SJSA1 (cell line): ENCODE data around the gene NOP9. TPM values are rescaled to one million over a fixed set of nuclear protein-coding genes. Genes with fewer than 3 reads are reported as not detected.

ENCODE experiments used
- DNase-seq, 2 experiments: peaks; one replicate each; pipeline ENCODE4 v3.0.0-alpha.2; 2015 to 2020; ENCODE audit warnings: low spot score in 2 of 2, low read depth in 1 of 2
- H3K27ac ChIP-seq: fragments of 250-450 bp; sonication (Bioruptor Pico); 2 replicates; pipeline ENCODE4 v1.5.1; 2020; ENCODE audit warnings: mild to moderate bottlenecking, moderate library complexity
- H3K27me3 ChIP-seq: fragments of 250-450 bp; sonication (Bioruptor Pico); replicated peaks from 2 replicates; pipeline ENCODE4 v1.5.1; 2020; ENCODE audit warnings: mild to moderate bottlenecking, moderate library complexity
- H3K36me3 ChIP-seq: fragments of 250-450 bp; sonication (Bioruptor Pico); 2 replicates; pipeline ENCODE4 v1.5.1; 2020; ENCODE audit warnings: mild to moderate bottlenecking
- H3K4me1 ChIP-seq: fragments of 250-450 bp; sonication (Bioruptor Pico); replicated peaks from 2 replicates; pipeline ENCODE4 v1.6.1; 2021; ENCODE audit warnings: mild to moderate bottlenecking
- H3K4me3 ChIP-seq: fragments of 250-450 bp; sonication (Bioruptor Pico); 2 replicates; pipeline ENCODE4 v1.5.1; 2020; ENCODE audit warnings: mild to moderate bottlenecking
- H3K9me3 ChIP-seq: fragments of 250-450 bp; sonication (Bioruptor Pico); replicated peaks from 2 replicates; pipeline ENCODE4 v1.5.1; 2020; ENCODE audit warnings: mild to moderate bottlenecking
- total RNA-seq: library from RNA; depleted of rRNA; stranded (reverse); fragments of >200 nt; shearing (Covaris generic); gene quantifications from 2 replicates; pipeline ENCODE4 v1.2.3, GENCODE V29; 2014

NOP9 gene
- total RNA-seq, 1 experiment from 2014 or later: 16.2 TPM

DNA sequence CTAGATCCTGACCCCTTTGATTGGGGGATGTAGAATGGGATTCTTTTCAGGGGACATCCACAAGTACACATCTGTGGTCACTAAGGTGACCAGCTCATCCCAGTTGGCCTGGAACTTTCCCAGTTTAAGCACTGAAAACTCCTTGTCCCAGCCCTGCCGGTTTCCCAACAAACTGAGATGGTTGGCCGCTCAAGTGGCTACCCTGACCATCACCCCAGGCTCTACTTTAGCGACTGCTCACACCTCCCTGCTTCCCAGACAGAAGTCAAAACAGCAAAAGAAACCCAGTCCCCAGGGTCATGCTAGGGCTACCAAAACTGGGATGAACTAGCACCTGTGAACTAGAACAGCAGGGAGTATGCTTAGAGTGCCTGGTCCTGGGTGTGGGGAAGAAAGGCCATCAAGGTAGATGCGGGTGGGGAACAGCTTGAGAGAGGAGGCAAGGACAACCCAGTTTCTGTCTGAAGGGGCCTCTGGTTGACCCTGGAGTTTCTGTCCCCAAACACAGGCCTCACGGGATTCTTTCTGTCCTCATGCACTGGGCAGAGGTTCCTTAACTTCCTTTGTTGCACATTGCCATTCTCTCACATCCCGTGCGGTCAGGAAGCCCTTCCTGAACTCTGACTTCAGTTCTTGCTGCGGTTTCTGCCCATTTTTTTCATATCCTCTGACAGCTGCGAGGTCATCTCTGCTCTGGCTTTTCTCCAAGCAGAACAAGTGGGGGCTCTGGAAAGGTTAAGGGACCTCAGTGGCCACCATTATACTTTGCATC is 13.3 kb downstream of the NOP9 start:
- Histone ChIP-seq H3K36me3 (peaks cover 20% of the 10 kb centered on the region), H3K27ac (no peak overlapping the region), H3K4me3 (no peak overlapping the region), H3K9me3 (no peaks in the 10 kb centered on the region), H3K27me3 (no peaks in the 10 kb centered on the region), H3K4me1 (peaks cover 13% of the 10 kb centered on the region)
- DNase-seq: no peak

- Histone ChIP-seq H3K27me3 (no peaks in the 10 kb centered on the region), H3K9me3 (no peaks in the 10 kb centered on the region), H3K4me3 (no peak overlapping the region), H3K36me3 (peaks cover 12% of the 10 kb centered on the region), H3K4me1 (peaks cover 13% of the 10 kb centered on the region), H3K27ac (no peak overlapping the region)
- no peak for DNase-seq
These were observed 14.3 kb downstream of the NOP9 start for GRCh38 chr14:24313913-24314312.

DNA sequence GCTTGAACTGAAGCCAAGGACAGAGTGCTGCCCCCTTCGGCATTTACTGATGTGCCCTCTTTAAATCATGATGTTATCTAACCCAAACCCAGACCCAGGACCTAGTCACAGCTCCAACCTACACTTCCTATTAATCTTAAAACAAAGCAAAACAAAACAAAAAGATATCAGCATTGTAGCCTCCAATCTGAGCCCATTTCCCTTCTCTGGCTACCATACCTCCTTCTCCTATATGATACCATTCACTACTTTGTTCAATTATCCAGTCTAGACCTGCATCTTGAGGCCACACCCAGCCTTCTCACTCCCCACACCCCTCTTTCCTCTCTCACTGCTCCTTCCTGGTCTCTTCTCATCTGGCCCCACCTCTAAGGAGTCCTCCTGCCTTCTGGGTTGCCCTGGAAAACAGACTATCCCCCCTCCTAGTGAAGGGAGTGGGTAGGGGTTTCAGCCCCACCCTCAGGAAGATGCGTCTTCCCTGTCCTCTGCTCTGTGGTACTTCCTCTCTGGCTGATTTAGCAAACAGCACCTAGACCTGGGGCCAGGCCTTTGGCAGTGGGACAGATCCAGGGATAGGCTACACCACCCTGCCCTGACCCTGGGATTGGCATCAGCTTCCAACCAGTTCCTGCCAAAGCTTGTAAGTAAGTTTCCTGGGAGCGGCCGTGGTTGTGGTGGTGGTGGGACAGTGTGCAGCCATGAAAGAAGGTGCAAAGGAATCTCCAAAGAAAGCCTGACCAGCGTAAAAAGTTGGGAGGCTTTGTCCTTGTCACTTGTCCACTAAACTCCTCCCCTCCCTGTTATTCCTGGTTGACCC is 14.9 kb downstream of the NOP9 start:
- Histone ChIP-seq H3K36me3 (peaks cover 7% of the 10 kb centered on the region; the same call in 1 of the 2 replicates), H3K9me3 (no peaks in the 10 kb centered on the region), H3K27me3 (no peaks in the 10 kb centered on the region), H3K4me3 (no peak overlapping the region), H3K4me1 (peaks cover 13% of the 10 kb centered on the region), H3K27ac (no peak overlapping the region)
- DNase-seq: no peak

- Histone ChIP-seq H3K27ac (no peak overlapping the region), H3K36me3 (0 out of 2 replicates have a peak, but pooled peaks cover 3% of the 10 kb centered on the region), H3K4me3 (no peak overlapping the region), H3K9me3 (no peaks in the 10 kb centered on the region), H3K4me1 (peaks cover 13% of the 10 kb centered on the region), H3K27me3 (no peaks in the 10 kb centered on the region)
- no peak for DNase-seq
These were observed 15.7 kb downstream of the NOP9 start for GRCh38 chr14:24315243-24315806.

GRCh38 chr14:24315807-24316596 is 16.4 kb downstream of the NOP9 start:
- no peak for DNase-seq
- H3K9me3 ChIP-seq: no peaks in the 10 kb centered on the region
- no peaks in the 10 kb centered on the region for H3K27me3 ChIP-seq
- no peak overlapping the region for H3K4me3 ChIP-seq
- peaks cover 13% of the 10 kb centered on the region for H3K4me1 ChIP-seq
- no peaks in the 10 kb centered on the region for H3K36me3 ChIP-seq
- no peak overlapping the region for H3K27ac ChIP-seq

DNA sequence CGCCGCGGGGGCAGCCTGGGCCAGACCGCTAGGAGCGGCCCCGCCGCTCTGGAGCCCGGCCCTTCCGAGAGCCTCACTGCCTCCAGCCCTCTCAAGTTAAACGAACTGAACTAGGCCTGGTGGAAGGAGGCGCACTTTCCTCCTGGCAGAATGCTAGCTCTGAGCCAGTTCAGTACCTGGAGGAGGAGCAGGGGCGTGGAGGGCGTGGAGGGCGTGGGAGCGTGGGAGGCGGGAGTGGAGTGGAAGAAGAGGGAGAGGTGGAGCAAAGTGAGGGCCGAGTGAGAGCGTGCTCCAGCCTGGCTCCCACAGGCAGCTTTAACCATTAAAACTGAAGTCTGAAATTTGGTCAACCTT is 16.9 kb downstream of the NOP9 start:
- no peaks in the 10 kb centered on the region for H3K36me3 ChIP-seq
- H3K27ac ChIP-seq: no peak overlapping the region
- no peaks in the 10 kb centered on the region for H3K27me3 ChIP-seq
- no peak for DNase-seq
- H3K9me3 ChIP-seq: no peaks in the 10 kb centered on the region
- H3K4me3 ChIP-seq: no peak overlapping the region
- H3K4me1 ChIP-seq: peaks cover 13% of the 10 kb centered on the region

DNA sequence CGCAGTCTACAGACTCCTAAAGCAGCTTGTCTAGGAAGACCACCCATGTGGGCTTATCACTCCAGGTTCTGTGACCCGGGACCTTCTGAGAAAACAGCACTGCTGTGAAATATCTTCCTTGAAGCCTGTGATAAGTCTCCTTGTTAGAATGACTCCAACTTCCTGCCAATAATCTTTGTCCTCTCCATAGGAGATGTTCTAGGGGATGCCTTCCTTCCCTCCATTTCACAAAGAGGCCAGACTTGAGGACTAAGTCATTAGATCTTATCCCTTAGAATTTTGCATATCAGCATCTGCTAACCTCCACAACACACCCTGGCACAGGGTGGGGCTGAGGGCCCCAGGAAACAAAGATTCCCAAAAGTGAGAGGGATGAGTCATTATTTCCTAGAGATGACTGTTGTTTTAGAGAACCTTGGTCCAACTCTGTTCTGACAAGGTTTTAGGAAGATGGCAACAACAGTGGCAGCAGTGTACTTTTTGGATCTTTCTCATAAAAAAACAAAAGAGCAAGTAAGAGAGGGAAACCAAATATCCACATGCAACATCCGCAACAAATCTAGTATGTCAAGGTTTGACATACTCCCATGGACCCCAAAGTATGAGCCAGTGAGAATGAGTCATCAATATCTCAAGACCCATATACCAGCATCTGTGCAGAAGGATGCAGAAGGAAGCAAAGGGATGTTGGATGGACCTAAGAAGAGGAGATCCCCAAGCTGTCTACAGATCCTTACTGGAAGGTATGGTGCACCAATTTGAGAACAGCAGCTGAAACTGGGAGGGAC is 17.7 kb downstream of the NOP9 start:
- H3K36me3 ChIP-seq: no peaks in the 10 kb centered on the region
- peak in 1 of 2 experiments; percentile 27 for DNase-seq
- no peak overlapping the region for H3K27ac ChIP-seq
- no peaks in the 10 kb centered on the region for H3K27me3 ChIP-seq
- H3K4me3 ChIP-seq: no peak overlapping the region
- no peaks in the 10 kb centered on the region for H3K9me3 ChIP-seq
- peaks cover 13% of the 10 kb centered on the region for H3K4me1 ChIP-seq

GRCh38 chr14:24321212-24321975 is 21.7 kb downstream of the NOP9 start:
- peaks cover 13% of the 10 kb centered on the region for H3K4me1 ChIP-seq
- H3K4me3 ChIP-seq: no peak overlapping the region
- H3K27me3 ChIP-seq: no peaks in the 10 kb centered on the region
- no peak overlapping the region for H3K27ac ChIP-seq
- no peak for DNase-seq
- no peaks in the 10 kb centered on the region for H3K9me3 ChIP-seq
- H3K36me3 ChIP-seq: no peaks in the 10 kb centered on the region

GRCh38 chr14:24322672-24323071 is 23.0 kb downstream of the NOP9 start:
- no peaks in the 10 kb centered on the region for H3K27me3 ChIP-seq
- no peaks in the 10 kb centered on the region for H3K9me3 ChIP-seq
- H3K4me1 ChIP-seq: no peaks in the 10 kb centered on the region
- no peak overlapping the region for H3K4me3 ChIP-seq
- no peaks in the 10 kb centered on the region for H3K36me3 ChIP-seq
- no peak for DNase-seq
- no peak overlapping the region for H3K27ac ChIP-seq

DNA sequence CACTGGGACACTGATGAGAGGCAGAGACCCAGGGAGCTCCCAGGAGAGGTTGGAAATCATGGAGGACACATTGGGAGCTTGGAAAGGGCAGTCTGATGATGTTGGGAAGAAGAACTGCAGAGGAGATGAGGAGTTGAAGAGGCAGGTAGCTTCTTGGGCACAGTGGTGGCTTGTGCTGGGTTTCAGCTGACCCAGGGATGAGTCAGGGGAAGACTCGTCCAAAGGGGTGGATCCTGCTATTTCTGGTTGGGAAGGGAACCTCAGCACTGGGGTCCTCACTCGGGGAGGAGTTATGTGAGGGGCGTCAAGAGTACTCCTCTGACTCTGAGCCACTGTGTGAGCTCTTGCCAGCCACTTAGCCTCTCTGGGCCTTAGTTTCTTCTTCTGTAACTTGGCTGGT is 23.7 kb downstream of the NOP9 start:
- DNase-seq: no peak
- Histone ChIP-seq H3K4me3 (no peak overlapping the region), H3K4me1 (no peaks in the 10 kb centered on the region), H3K27ac (no peak overlapping the region), H3K9me3 (no peaks in the 10 kb centered on the region), H3K36me3 (no peaks in the 10 kb centered on the region), H3K27me3 (no peaks in the 10 kb centered on the region)

DNA sequence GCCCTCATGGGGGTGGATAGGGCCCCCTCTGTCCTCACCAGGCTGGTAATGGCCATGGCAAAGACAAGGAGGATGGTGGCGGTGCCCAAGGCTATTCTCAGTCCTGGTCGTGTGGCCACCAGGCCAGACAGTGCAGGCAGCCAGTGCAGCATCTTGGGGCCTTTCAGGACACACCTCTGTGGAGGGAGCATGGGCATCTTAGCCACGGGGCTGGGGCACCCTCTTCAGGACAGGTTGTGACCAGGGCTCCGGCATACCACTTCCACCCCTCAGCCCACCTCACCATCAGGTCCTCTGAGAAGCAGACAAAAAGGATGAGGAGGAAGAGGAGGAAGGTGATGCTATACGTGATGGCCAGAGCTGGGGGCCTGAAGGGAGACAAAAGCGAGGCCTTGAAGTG is 24.4 kb downstream of the NOP9 start:
- no peak for DNase-seq
- no peak overlapping the region for H3K4me3 ChIP-seq
- H3K9me3 ChIP-seq: no peaks in the 10 kb centered on the region
- H3K27ac ChIP-seq: no peak overlapping the region
- H3K36me3 ChIP-seq: no peaks in the 10 kb centered on the region
- H3K27me3 ChIP-seq: no peaks in the 10 kb centered on the region
- no peaks in the 10 kb centered on the region for H3K4me1 ChIP-seq

- no peaks in the 10 kb centered on the region for H3K9me3 ChIP-seq
- no peak for DNase-seq
- H3K4me1 ChIP-seq: no peaks in the 10 kb centered on the region
- no peak overlapping the region for H3K27ac ChIP-seq
- H3K27me3 ChIP-seq: no peaks in the 10 kb centered on the region
- no peak overlapping the region for H3K4me3 ChIP-seq
- no peaks in the 10 kb centered on the region for H3K36me3 ChIP-seq
These were observed 25.4 kb downstream of the NOP9 start for GRCh38 chr14:24325041-24325530.
